Measurements from ENCODE around the gene STEAP3.

STEAP3 gene

GRCh38 chr2:119311831-119312230 lies 88.2 kb downstream of the STEAP3 start:
- no peaks in the 10 kb centered on the region for H3K27me3 ChIP-seq (replicated peaks; ENCODE audit: insufficient read depth, low read length)
- no peaks in the 10 kb centered on the region for H3K9me2 ChIP-seq (replicated peaks; ENCODE audit: insufficient read depth, low read length)
- no peaks in the 10 kb centered on the region for H3K9me3 ChIP-seq (replicated peaks; ENCODE audit: insufficient read depth, low read length)
- peak overlapping the region; percentile 42 for H2AFZ ChIP-seq (ENCODE audit: low read length)
- peak overlapping the region; percentile 58 for H3K9ac ChIP-seq (ENCODE audit: low read length)
- peaks cover 19% of the 10 kb centered on the region for H3K79me2 ChIP-seq (ENCODE audit: low read length)
- TF ChIP-seq CTCF (IDR thresholded peaks at IDR 0.05; ENCODE audit: low read length) (no peak), EZH2 (optimal IDR thresholded peaks at IDR 0.05; ENCODE audit: low read depth, low read length) (no peak), EZH2phosphoT487 (IDR thresholded peaks at IDR 0.05; ENCODE audit: low read length) (no peak)
- H3K4me3 ChIP-seq (ENCODE audit: low read length): peak overlapping the region; percentile 54
- H3K27ac ChIP-seq (ENCODE audit: low read length): peak overlapping the region; percentile 83
- H3K4me2 ChIP-seq (ENCODE audit: low read depth, low read length): peak overlapping the region; percentile 83
- no peaks in the 10 kb centered on the region for H4K20me1 ChIP-seq (ENCODE audit: insufficient read depth, low read length)
- peaks cover 44% of the 10 kb centered on the region for H3F3A ChIP-seq (ENCODE audit: insufficient read depth, low read length)
- no peaks in the 10 kb centered on the region for H3K36me3 ChIP-seq (replicated peaks; ENCODE audit: insufficient read depth, low read length)
- peaks cover 53% of the 10 kb centered on the region for H3K4me1 ChIP-seq (ENCODE audit: low read length)
- DNase-seq: peak; percentile 58
